GM19035 (cell line): ENCODE results near the gene MAMLD1.

Experiments used
- ATAC-seq: cut with Tn5 transposase; IDR thresholded peaks from one replicate; pipeline ENCODE4 v1.9.1; 2021; ENCODE audit not compliant: unreplicated experiment

Gene MAMLD1

GRCh38 chrX:150495496-150495895, 132.4 kb downstream of the MAMLD1 start:
- no peak for ATAC-seq

- no peak for ATAC-seq
These were observed 136.1 kb downstream of the MAMLD1 start for GRCh38 chrX:150499240-150499639.

DNA sequence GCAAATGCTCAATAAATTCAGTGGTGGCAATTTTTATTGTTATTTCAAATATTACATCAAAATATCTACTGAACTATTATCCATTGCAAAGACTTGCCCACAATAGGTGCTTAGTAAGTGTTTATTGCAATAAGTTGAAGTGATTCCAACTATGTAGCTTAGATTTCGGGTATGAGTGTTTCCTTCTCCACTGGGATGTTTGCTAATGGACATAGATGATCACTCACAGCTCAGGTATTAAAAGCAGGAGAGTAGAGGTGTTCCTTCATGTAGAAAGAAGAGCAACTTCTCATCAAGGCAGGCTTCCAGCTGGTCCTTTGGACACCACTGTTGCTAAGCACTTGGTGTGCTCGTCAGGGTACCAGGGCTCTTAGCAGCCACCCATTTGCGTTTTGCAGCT, 139.0 kb downstream of the MAMLD1 start:
- no peak for ATAC-seq

- ATAC-seq = no peak
These were observed 140.1 kb downstream of the MAMLD1 start for GRCh38 chrX:150502979-150503897.

DNA sequence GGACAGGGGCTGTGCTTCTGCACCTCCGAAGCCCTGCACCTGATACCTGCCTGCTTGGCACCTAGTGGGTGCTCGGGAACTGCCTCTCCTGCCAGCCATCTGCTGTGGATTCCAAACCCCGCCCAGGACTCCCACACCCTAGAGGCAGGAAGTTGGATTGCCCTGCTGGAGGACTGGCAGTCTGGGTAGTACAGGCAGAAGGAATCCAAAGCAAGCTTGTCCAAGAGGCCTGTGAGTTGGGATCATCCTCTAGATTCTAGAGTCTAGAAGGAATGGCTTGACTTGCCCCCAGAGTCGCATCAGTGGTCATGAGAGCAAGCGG, 140.7 kb downstream of the MAMLD1 start:
- ATAC-seq = no peak

GRCh38 chrX:150504397-150505182, 141.5 kb downstream of the MAMLD1 start:
- no peak for ATAC-seq

GRCh38 chrX:150506020-150506419, 142.9 kb downstream of the MAMLD1 start:
- ATAC-seq = no peak

DNA sequence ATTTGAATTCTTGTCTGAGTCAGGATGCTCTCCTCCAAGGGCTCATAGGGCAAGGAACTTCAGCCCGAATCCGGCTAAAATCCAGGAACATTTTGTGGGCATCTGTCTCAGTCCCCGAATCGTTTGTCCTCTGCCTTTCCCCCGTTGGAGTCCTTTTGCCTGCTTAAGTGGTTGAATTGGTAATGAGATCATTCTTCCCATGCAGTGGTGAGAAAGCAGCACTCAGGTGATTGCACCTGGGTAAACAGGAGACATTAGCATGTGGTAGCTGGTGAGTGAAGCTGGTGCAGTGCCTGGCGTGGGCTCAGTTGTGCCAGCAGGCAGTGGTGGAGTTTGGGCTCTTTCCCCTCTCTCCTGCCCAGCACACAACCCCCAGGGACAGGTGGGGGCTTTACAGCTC, 143.4 kb downstream of the MAMLD1 start:
- ATAC-seq = no peak

GRCh38 chrX:150507251-150507856, 144.2 kb downstream of the MAMLD1 start:
- ATAC-seq = no peak

DNA sequence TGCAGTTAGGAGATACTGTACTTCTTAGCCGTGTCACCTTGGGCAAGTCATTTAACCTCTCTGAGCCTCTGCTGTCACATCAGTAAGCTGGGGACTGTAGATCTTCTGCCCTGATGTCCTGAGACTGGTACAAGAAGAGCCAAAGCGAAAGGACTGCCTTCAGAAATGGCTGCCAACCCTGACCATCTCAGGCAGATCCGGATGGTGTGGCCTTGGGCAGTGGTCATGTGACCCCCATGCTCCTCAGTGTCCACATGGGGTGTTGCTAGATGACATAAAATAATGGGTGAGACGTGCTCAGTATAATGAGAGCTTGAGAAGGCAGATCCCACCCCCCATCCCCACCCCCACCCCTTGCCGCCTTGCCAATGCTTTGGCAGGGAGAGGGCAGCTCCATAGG, 144.9 kb downstream of the MAMLD1 start:
- no peak for ATAC-seq

GRCh38 chrX:150508451-150509367, 145.6 kb downstream of the MAMLD1 start:
- ATAC-seq = no peak

DNA sequence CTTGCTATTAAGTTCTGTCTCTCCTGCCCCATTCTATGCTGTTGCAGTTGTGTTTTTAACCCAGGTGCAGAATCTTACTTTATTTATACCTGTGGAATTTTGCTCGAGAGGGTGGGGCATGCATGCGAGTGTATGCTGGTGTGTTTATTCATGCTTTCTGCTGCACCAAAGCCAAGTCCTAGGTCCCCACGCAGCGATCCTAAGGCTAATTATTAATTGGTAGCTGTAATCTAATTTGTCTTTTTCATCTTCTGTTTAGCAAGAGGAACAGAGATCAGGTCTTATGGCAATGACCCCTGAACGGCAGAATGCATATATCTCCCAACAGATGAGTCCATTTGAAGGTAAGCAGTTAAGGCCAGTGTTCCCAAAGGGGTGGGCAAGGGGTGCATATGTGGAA, 146.6 kb downstream of the MAMLD1 start:
- ATAC-seq = no peak

- no peak for ATAC-seq
These were observed 149.4 kb downstream of the MAMLD1 start for GRCh38 chrX:150512461-150512901.

DNA sequence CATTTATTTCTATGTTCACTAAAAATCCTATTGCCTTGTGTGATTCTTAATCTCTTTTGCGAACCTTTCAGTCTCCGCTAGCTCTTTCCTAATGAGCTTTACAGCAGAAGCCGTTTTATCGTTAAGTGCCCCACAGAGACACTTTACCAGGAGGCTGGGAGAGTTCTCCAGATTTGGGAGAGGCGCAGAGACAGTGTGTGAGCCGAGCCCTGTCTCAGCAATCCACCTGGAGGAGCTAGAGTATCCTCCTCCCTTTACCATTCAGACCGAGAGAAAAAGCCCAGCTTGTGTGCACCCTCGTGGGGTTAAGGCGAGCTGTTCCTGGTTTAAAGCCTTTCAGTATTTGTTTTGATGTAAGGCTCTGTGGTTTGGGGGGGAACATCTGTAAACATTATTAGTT, 150.4 kb downstream of the MAMLD1 start:
- ATAC-seq = no peak

- no peak for ATAC-seq
These were observed 151.3 kb downstream of the MAMLD1 start for GRCh38 chrX:150514462-150514861.

GRCh38 chrX:150515801-150516200, 152.7 kb downstream of the MAMLD1 start:
- no peak for ATAC-seq

- no peak for ATAC-seq
These were observed 154.3 kb downstream of the MAMLD1 start for GRCh38 chrX:150517303-150517910.

GRCh38 chrX:150522494-150522893, 159.4 kb downstream of the MAMLD1 start:
- ATAC-seq = no peak

DNA sequence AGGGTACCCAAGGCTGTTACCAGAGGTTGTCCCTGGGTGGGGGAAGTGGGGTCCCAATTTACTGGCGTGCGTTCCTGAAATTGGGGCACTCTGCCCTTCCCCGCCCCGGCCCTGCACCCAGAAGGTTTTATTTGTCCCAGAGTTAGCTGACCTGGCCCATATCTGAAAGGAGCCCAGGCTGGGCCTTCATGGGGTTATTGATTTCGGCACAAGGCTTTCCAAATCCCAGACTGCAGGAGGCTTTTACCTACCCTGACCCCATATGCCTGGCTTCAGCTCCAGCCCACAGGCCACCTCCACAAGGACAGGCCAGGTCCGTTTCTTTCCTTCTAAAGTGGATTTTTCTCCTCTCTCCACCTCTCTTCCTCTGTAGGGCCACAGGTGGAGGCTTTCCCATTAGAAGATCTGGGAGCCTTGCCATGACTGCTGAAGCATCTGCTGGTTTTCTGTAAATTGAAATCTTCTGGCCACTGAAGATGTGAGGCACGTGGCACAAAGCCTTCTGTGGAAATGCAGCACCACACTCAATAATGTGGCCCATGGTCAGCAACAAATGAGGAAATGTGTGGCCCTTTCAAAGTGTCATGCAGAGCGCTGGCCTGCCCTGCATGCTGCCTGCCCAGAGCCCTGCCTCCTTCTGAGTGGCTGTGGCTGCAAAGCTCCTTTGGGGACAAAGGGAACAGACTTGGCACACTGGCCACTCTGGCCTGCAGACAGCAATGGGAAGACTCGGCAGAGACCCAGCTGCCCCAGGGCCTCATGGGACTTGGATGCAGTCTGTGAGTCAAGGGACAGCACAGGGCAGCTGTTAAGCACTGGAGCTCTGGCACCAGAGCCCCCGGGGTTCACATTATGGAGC, 162.2 kb downstream of the MAMLD1 start:
- no peak for ATAC-seq
